Panc1 (cell line): ENCODE data around the gene BCAS3. TPM values are rescaled to one million over a fixed set of nuclear protein-coding genes. Genes with fewer than 3 reads are reported as not detected.

Experiments used
- ATAC-seq: fragments of 200-7000 bp; cut with Tn5 transposase; 2 replicates; pipeline ENCODE4 v1.9.1; 2020; ENCODE audit warnings: mild to moderate bottlenecking, moderate library complexity
- BruUV-seq: library from RNA; stranded (reverse); fragments of 400-500 nt; replicated peaks from 2 replicates; lab custom pipeline; 2021; lab: Mats Ljungman, UMichigan
- CTCF ChIA-PET: fragments of 300-600 bp; sonication (Branson Sonifier 250); formaldehyde crosslinking; loops from one replicate; lab custom pipeline; 2022; ENCODE audit warnings: antibody characterized with exemption; lab: Charles Lee
- POLR2A ChIA-PET: fragments of 300-600 bp; sonication (Branson Sonifier 250); formaldehyde crosslinking; loops from one replicate; lab custom pipeline; 2022; ENCODE audit warnings: antibody characterized with exemption; lab: Charles Lee
- DNase-seq: peaks from one replicate; pipeline ENCODE4 v3.0.0-alpha.2; 2010; ENCODE audit warnings: low read depth, low spot score
- H3K27ac ChIP-seq: 2 replicates; pipeline ENCODE4 v1.5.1; 2011; ENCODE audit warnings: mild to moderate bottlenecking, low read length, inconsistent platforms
- H3K27me3 ChIP-seq: fragments of 200-500 bp; sonication (Bioruptor generic); 2 replicates; pipeline ENCODE4 v1.6.0; 2014; ENCODE audit warnings: low read length, inconsistent platforms; ENCODE audit not compliant: control insufficient read depth, insufficient read depth
- H3K36me3 ChIP-seq: fragments of 200-500 bp; sonication (Bioruptor generic); 2 replicates; pipeline ENCODE4 v1.5.1; 2014; ENCODE audit warnings: inconsistent platforms, mild to moderate bottlenecking, low read length, moderate library complexity; ENCODE audit not compliant: control insufficient read depth, insufficient read depth
- H3K4me1 ChIP-seq: 2 replicates; pipeline ENCODE4 v1.5.1; 2011; ENCODE audit warnings: inconsistent platforms, mild to moderate bottlenecking, low read length, moderate library complexity; ENCODE audit not compliant: control insufficient read depth, insufficient read depth
- H3K4me3 ChIP-seq, 2 experiments: 2 replicates each; pipeline ENCODE4 v1.5.1; 2011 to 2012; ENCODE audit warnings: low read depth in 2 of 2, low read length in 2 of 2, mild to moderate bottlenecking in 2 of 2, inconsistent platforms in 1 of 2, moderate library complexity in 1 of 2
- H3K9me3 ChIP-seq: fragments of 200-500 bp; sonication (Bioruptor generic); 2 replicates; pipeline ENCODE4 v1.5.1; 2014; ENCODE audit warnings: low read depth, mild to moderate bottlenecking, inconsistent platforms, low read length, moderate library complexity; ENCODE audit not compliant: control insufficient read depth, insufficient read depth
- CTCF ChIP-seq: fragments of 450-650 bp; IDR thresholded peaks from 2 replicates; pipeline ENCODE4 v1.5.1; 2017; ENCODE audit warnings: mild to moderate bottlenecking
- POLR2AphosphoS5 ChIP-seq: IDR thresholded peaks from 2 replicates; pipeline ENCODE4 v1.6.1; 2012; ENCODE audit warnings: mild to moderate bottlenecking, low read depth, low read length, moderate library complexity
- SIN3A ChIP-seq: IDR thresholded peaks from 2 replicates; pipeline ENCODE4 v1.6.1; 2012; ENCODE audit warnings: low read depth, mild to moderate bottlenecking, low read length, moderate library complexity, borderline replicate concordance; ENCODE audit not compliant: insufficient read depth
- TCF7L2 ChIP-seq: IDR thresholded peaks from 2 replicates; pipeline ENCODE4 v1.6.1; 2011; ENCODE audit warnings: mild to moderate bottlenecking, low read depth, low read length, inconsistent platforms
- in situ Hi-C: cut with HindIII; loops from 2 replicates; pipeline ENCODE4 v1.10.0; 2016; ENCODE audit warnings: low sequenced_read_pairs, low pct_unique_long_range_greater_than_20kb
- intact Hi-C: fragments of 100-400 bp; cut with micrococcal nuclease; formaldehyde crosslinking; loops from one replicate; pipeline ENCODE4 v1.10.0; 2022; ENCODE audit not compliant: unreplicated experiment
- total RNA-seq: library from RNA; stranded (reverse); gene quantifications from one replicate; pipeline ENCODE4 v1.2.1, GENCODE V29; 2021; ENCODE audit not compliant: unreplicated experiment
- TF ChIP-seq, protein P1 (sequence below), 2 experiments: IDR thresholded peaks; 2 replicates each; pipeline ENCODE4 v1.6.1; 2011 to 2012; ENCODE audit warnings: low read depth in 2 of 2, control low read depth in 1 of 2, low read length in 1 of 2, mild to moderate bottlenecking in 1 of 2, moderate library complexity in 1 of 2; ENCODE audit not compliant: insufficient read depth in 1 of 2

The BCAS3 gene
- total RNA-seq, 1 experiment from 2014 or later, result 9.3 TPM

- TF ChIP-seq CTCF, result no peak
- ChIA-PET POLR2A (no interaction called here), CTCF (no interaction called here)
- no peaks in the 10 kb centered on the region for H3K36me3 ChIP-seq
- H3K27ac ChIP-seq, result no peak overlapping the region
- in situ Hi-C loops, result no loop called here
- no peak overlapping the region for H3K4me3 ChIP-seq
- DNase-seq (no peak), ATAC-seq (no peak)
- no peaks in the 10 kb centered on the region for H3K9me3 ChIP-seq
- H3K27me3 ChIP-seq, result no peaks in the 10 kb centered on the region
- no peaks in the 10 kb centered on the region for H3K4me1 ChIP-seq
- no TSS peak for BruUV-seq
- intact Hi-C loops, result no loop called here
These were observed 290.6 kb downstream of the BCAS3 start for GRCh38 chr17:60968266-60968665.

GRCh38 chr17:60969500-60970037 lies 291.9 kb downstream of the BCAS3 start:
- ATAC-seq (no peak), DNase-seq (no peak)
- no peaks in the 10 kb centered on the region for H3K27me3 ChIP-seq
- H3K4me3 ChIP-seq, result no peak overlapping the region
- ChIA-PET CTCF (no interaction called here), POLR2A (no interaction called here)
- in situ Hi-C loops, result no loop called here
- H3K9me3 ChIP-seq, result no peaks in the 10 kb centered on the region
- TF ChIP-seq POLR2AphosphoS5, result no peak
- TF ChIP-seq, protein P1, sequence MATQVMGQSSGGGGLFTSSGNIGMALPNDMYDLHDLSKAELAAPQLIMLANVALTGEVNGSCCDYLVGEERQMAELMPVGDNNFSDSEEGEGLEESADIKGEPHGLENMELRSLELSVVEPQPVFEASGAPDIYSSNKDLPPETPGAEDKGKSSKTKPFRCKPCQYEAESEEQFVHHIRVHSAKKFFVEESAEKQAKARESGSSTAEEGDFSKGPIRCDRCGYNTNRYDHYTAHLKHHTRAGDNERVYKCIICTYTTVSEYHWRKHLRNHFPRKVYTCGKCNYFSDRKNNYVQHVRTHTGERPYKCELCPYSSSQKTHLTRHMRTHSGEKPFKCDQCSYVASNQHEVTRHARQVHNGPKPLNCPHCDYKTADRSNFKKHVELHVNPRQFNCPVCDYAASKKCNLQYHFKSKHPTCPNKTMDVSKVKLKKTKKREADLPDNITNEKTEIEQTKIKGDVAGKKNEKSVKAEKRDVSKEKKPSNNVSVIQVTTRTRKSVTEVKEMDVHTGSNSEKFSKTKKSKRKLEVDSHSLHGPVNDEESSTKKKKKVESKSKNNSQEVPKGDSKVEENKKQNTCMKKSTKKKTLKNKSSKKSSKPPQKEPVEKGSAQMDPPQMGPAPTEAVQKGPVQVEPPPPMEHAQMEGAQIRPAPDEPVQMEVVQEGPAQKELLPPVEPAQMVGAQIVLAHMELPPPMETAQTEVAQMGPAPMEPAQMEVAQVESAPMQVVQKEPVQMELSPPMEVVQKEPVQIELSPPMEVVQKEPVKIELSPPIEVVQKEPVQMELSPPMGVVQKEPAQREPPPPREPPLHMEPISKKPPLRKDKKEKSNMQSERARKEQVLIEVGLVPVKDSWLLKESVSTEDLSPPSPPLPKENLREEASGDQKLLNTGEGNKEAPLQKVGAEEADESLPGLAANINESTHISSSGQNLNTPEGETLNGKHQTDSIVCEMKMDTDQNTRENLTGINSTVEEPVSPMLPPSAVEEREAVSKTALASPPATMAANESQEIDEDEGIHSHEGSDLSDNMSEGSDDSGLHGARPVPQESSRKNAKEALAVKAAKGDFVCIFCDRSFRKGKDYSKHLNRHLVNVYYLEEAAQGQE (IDR thresholded peaks at IDR 0.05; ENCODE audit: insufficient read depth in 1 of 2, low read depth in 2 of 2, low read length in 1 of 2), result no peak
- TF ChIP-seq SIN3A, result no peak
- TF ChIP-seq TCF7L2, result no peak
- no peak for TF ChIP-seq CTCF
- intact Hi-C loops, result loop anchor here (5.0 kb wide), 1 partner anchor 438 kb away; no protein-coding TSS in a partner anchor
- no peaks in the 10 kb centered on the region for H3K36me3 ChIP-seq
- no TSS peak for BruUV-seq
- no peaks in the 10 kb centered on the region for H3K4me1 ChIP-seq
- no peak overlapping the region for H3K27ac ChIP-seq
